SK-N-MC (cell line): ENCODE measurements around the gene ATP9B.

Experiments used
- DNase-seq: peaks from one replicate; pipeline ENCODE4 v3.0.0-alpha.2; 2011; ENCODE audit warnings: low read depth, low spot score
- H3K27ac ChIP-seq: fragments of 200-600 bp; sonication (generic); 2 replicates; pipeline ENCODE4 v1.5.1; 2016; ENCODE audit warnings: mixed run types
- H3K36me3 ChIP-seq: fragments of 200-600 bp; sonication (generic); 2 replicates; pipeline ENCODE4 v1.6.1; 2017; ENCODE audit warnings: antibody characterized with exemption, low read length, mixed read lengths; ENCODE audit not compliant: insufficient read depth
- H3K4me3 ChIP-seq: fragments of 200-600 bp; sonication (generic); 2 replicates; pipeline ENCODE4 v1.5.1; 2016
- H3K9ac ChIP-seq: fragments of 200-600 bp; sonication (generic); 2 replicates; pipeline ENCODE4 v1.8.0; 2017; ENCODE audit warnings: mixed run types, mixed read lengths; ENCODE audit not compliant: insufficient read length
- H3K9me3 ChIP-seq: fragments of 200-600 bp; sonication (generic); 2 replicates; pipeline ENCODE4 v1.6.1; 2017; ENCODE audit warnings: low read depth, mild to moderate bottlenecking, antibody characterized with exemption, low read length, moderate library complexity, mixed read lengths
- EZH2 ChIP-seq: fragments of 200-600 bp; sonication (generic); IDR thresholded peaks from one replicate; pipeline ENCODE4 v1.6.1; 2017; ENCODE audit warnings: antibody characterized with exemption
- FOXP2 ChIP-seq: optimal IDR thresholded peaks from 2 replicates; pipeline ENCODE3; 2011; ENCODE audit warnings: mild to moderate bottlenecking, moderate library complexity; ENCODE audit not compliant: insufficient read depth; ENCODE audit errors: extremely low read length, control extremely low read depth
- POLR2AphosphoS5 ChIP-seq: IDR thresholded peaks from 2 replicates; pipeline ENCODE4 v1.6.1; 2012; ENCODE audit warnings: mild to moderate bottlenecking, low read depth, low read length, borderline replicate concordance

The ATP9B gene

DNA sequence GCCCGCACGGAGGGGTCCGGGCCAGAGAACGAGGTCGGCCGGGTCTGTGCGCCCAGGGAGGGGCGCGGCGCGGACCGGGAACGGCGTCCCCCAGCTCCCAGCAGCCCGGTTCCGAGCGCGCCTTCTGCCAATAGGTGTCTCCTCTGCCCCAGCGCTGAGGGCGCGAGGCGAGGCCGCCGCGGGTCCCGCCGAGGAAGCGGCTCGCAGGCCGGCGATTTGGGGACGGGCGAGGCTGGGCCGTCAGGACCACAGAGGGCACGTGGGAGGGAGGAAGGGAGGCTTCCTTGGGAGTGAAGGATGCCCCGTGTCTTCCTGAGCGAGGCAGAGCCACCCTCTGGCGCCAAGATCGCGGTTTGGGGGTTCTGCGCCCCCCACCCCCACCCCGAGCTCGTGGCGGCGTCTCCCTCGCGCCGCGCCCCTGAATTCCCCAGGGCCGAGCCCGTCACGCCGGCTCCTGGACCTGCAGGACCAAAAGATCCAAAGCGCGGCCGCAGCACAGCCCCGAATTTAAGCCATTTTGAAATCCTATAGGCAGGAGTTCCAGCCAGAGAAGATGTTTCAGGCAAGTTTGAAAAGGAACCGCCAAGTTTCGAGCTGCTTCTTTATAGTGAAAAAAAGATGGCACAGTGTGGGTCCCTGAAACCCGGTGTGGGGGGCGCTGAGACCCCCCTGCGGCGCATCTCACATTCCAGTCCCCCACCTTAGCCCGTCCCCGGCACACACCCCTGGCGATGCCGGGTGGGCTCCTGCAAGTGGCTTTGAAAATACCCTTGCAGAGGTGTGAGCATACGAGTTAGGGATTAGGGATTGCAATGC, 327.4 kb downstream of the ATP9B start:
- no peak for DNase-seq
- peak overlapping the region; percentile 78 for H3K4me3 ChIP-seq
- H3K9me3 ChIP-seq, result no peaks in the 10 kb centered on the region
- no peaks in the 10 kb centered on the region for H3K36me3 ChIP-seq
- no peak overlapping the region for H3K27ac ChIP-seq
- H3K9ac ChIP-seq, result peak overlapping the region; percentile 49
- TF ChIP-seq FOXP2 (no peak), EZH2 (no peak), POLR2AphosphoS5 (no peak)

DNA sequence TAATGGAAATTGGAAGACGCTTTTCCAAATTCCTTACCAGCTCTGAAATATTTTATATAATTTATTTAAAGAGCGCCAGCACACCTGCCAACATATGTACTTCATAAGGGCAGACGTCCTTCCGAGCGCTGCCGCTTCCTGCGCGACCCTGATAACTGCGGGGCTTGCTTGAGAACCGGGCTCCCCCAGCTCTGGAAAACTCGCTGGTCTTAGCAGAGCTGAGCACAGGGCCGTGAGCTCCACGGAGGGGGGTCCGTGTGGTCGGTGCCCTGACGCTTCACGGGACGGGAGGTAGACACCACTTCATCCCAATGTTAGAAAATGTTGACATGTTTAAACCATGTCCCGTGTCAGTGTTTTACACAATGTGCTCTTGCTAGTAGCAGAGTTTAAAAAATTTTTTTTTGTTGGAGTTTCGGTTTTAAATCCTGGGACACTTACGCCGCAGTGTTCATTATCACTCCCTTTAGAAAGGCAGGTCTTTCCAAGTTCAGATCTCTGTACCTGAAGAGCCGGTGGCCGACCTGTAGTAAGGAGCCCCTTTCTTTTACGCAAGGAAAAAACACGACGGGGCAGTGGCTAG, 328.1 kb downstream of the ATP9B start:
- Histone ChIP-seq H3K36me3 (no peaks in the 10 kb centered on the region), H3K9me3 (no peaks in the 10 kb centered on the region), H3K9ac (no peak overlapping the region), H3K27ac (no peak overlapping the region), H3K4me3 (peak overlapping the region; percentile 78; the same call in 1 of the 2 replicates)
- DNase-seq, result no peak
- TF ChIP-seq FOXP2 (no peak), EZH2 (no peak), POLR2AphosphoS5 (no peak)

DNA sequence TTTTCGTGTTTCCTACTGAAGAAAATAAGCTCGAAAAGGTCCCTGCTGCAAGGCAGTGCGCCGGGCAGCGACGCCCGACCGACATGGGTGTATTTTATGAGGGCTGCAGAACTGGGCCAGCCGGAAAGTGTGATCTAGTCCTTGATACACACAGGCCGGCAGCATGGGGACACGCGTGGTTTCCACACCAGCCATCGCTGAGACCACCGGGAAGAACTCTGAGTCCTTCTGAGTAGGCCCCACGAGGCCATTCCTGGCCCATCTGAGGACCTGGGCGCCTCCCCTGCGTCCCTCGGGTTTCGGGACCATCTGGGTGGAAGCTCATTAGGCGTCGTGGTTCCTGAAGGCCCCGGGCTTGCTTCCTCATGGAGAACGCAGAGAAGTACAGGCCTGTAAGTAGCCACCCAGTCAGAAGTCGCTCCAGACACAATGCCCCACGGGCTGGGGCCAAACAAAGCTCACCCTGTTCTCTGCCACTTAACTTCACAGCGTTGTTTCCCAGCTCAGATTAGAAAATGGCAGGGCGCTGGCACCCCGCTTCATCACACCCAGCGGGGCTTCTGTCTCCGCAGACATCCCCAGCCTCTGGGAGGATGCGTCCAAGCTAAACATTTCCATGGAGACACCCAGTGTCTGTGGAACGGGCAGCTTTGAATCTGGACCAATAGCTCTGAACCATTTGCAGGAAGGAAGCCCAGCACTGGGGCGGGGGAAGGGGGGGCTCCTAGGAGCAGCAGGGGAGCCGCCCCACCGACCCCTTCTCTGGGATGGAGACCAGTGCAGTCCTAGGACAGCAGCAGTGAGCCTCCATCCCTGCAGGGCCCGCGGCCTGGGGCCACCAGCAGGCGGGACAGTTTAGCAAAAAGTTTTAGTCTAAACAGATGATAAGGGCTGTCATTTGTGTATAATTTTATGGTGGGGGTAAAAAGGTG, 328.9 kb downstream of the ATP9B start:
- no peak overlapping the region for H3K27ac ChIP-seq
- H3K36me3 ChIP-seq, result no peaks in the 10 kb centered on the region
- no peak for DNase-seq
- H3K4me3 ChIP-seq, result no peak overlapping the region
- H3K9ac ChIP-seq, result no peak overlapping the region
- no peak for TF ChIP-seq POLR2AphosphoS5
- no peak for TF ChIP-seq EZH2
- TF ChIP-seq FOXP2, result no peak
- H3K9me3 ChIP-seq, result no peaks in the 10 kb centered on the region

DNA sequence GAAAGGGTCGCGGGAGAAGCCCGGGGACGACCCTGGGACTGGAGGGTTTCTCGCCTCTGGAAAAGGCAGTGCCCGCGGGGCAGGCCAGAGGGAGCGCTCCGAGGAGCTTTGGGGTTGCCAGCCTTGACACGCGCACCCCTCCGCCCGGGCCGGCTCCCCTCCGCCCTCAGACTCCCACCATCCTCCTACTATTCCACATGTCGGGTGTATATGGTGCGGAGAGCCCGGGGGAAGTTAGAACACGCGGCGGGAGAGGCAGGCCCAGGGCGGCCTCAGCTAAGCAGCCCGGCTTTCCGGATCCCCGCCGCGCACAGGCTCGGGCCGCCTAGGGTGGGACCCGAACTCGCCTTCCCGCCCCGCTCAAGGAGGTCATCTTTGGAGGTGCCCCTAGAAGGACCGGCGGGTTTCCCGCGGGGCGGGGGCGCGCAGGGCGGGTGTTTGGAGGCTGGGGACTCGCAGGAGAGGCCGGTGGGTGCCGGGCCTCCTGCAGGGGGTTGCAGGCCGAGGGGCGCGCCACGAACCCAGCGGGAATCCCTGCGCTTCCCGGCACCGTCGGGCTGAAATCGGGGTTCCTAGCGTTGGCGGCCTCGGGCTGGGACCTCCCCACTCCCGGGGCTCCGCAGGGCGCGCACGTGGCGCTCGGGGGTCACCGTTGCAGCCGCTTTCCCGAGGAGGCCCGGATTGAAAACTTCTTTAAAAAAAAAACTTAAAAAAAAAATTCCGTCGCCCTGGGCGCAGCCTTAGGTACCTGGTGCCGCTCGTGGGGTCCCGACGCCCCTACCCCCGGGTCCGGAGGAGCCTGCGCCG, 330.3 kb downstream of the ATP9B start:
- TF ChIP-seq EZH2, result no peak
- Histone ChIP-seq H3K36me3 (no peaks in the 10 kb centered on the region), H3K9ac (no peak overlapping the region), H3K9me3 (no peaks in the 10 kb centered on the region), H3K27ac (no peak overlapping the region), H3K4me3 (peak overlapping the region; percentile 75)
- no peak for DNase-seq

DNA sequence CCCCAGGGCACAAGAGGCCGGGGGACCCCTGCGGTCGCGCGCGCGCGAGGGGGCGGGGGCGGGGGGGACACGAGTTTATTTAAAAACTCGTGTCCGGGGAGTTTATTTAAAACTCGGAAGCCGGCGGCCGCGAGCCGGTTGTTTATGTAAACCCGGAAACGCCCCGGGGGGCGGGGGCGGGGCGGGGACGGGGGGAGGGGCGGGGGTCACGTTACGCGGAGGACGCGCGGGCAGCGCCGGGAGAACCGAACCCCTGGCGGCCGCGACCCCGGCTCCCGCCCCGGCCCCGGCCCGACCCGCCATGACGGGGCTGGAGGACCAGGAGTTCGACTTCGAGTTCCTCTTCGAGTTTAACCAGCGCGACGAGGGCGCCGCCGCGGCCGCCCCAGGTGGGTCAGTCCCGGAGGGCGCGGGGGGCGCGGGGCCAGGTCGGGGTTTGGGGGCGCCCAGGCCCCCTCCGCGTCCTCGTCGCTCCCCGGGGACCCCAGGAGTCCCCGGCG, 330.9 kb downstream of the ATP9B start:
- H3K27ac ChIP-seq, result no peak overlapping the region
- H3K9ac ChIP-seq, result peak overlapping the region; percentile 53
- TF ChIP-seq POLR2AphosphoS5 (no peak), FOXP2 (no peak), EZH2 (no peak)

DNA sequence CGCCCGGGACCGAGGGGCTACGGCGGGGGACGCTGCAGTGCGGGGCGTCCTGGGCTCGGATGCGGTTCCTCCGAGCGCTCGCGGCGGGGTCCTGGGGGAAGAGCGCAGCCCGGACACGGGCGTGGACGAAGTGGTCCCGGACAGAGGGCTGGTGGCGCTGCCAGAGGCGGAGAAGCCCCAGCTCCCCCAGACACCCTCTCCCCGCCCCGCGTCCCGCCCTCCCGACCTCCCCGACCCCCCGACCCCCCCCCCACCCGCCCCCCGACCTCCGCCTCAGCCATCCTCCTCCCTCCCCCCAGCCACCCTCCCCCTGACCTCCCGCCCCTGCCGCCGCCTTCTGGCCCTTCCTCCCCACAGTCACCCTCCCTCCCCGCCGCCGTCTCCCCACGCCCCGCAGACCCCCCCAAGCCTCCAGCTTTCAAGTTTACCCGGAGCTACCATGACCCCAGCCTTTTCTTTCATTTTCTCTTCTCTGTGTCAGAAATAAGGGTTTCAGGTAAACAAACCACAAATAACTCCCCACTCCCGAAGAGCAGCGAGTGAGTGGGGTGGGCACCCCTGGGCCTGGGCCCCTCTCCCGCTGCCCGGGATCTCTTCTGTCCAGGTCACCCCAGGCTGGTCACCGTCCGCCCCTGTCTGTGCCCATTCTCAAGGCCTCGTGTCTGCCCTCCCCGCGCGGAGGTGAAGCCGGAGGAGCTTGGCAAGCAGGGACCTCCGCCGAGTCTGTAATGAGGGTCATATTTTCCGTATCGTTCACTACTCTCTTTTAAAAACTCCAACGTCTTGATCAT, 331.6 kb downstream of the ATP9B start:
- Histone ChIP-seq H3K36me3 (no peaks in the 10 kb centered on the region), H3K9ac (peak overlapping the region; percentile 53), H3K9me3 (no peaks in the 10 kb centered on the region), H3K27ac (no peak overlapping the region), H3K4me3 (peak overlapping the region; percentile 75)
- DNase-seq, result no peak
- TF ChIP-seq FOXP2, result no peak
- no peak for TF ChIP-seq EZH2
- no peak for TF ChIP-seq POLR2AphosphoS5

More for the DNA sequence above, 330.9 kb downstream of the ATP9B start:
- DNase-seq, result no peak
- H3K4me3 ChIP-seq, result peak overlapping the region; percentile 75
- H3K9me3 ChIP-seq, result no peaks in the 10 kb centered on the region
- no peaks in the 10 kb centered on the region for H3K36me3 ChIP-seq

DNA sequence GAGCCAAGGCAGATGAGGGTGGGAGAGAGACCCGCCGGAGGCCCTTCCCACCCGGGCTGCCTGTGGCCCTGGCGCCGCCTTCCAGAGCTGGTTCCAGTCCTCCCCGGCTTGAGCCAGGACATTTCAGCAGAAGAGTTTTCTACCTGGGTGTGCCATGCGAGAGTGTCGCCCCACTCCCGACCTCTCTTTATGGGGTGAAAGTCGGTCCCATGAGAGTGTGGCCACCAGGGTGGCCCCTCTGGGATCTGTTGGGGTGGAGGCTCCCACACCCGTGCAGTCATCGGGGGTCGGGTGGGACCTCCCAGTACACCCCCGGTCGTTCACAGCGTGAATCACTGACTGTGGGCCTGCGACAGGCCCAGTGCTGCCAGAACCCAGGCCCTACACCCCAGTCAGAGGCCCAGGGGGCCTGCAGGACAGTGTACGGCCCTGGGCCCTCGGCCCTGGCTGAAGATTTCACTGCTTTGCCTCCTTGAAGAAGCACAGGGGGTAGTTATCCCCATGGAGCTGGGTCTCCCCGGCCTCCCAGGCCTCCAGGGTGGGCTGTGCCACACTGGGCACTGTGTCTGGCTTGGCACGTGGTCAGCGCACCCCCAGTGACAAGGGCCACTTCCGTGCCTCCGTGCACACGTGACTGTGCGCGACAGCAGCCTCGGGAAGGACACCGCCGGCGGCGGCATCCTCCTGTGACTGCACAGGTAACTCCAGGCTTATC, 332.5 kb downstream of the ATP9B start:
- H3K9ac ChIP-seq, result no peak overlapping the region
- H3K4me3 ChIP-seq, result no peak overlapping the region

More for the DNA sequence above, 332.5 kb downstream of the ATP9B start:
- Histone ChIP-seq H3K27ac (no peak overlapping the region), H3K36me3 (no peaks in the 10 kb centered on the region), H3K9me3 (no peaks in the 10 kb centered on the region)
- DNase-seq, result no peak
- TF ChIP-seq FOXP2 (no peak), EZH2 (no peak), POLR2AphosphoS5 (no peak)
